Sigmoid colon (tissue), 4 donors: ENCODE results near the gene TMEM255A.

Experiments
- CTCF ChIP-seq, 4 experiments: fragments of 450-650 bp in 3 of 4; fragments of 200-600 bp in 1 of 4; IDR thresholded peaks; one replicate each; pipeline ENCODE4 v1.5.1; 2016 to 2019; ENCODE audit warnings: antibody characterized with exemption in 4 of 4, mild to moderate bottlenecking in 3 of 4, moderate library complexity in 2 of 4
- POLR2AphosphoS5 ChIP-seq, 4 donors: sonication (generic); formaldehyde crosslinking; IDR thresholded peaks; one replicate each; pipeline ENCODE4 v1.6.1; 2017; ENCODE audit warnings: antibody characterized with exemption in 4 of 4

DNA sequence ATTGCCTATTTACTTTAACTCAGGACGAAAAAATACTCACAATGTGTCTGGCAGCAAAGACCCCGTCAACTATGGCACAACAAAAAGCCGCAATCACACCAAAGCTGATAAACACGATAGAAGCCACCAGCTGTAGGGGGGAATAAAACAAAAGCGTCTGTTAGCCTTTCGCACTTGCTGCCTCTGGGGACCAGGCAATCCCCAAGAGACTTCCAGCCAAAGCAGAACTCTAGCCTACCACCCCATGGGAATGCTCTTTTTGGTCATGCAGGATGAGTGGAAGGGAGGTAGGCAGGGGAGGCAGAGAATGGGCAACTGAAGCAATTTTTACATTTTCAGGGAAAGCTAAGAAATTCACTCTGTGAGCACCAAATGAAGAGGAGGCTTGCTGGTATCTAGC is 20.1 kb downstream of the TMEM255A start:
- no peak for TF ChIP-seq CTCF (IDR thresholded peaks at IDR 0.05)
- no peak for TF ChIP-seq POLR2AphosphoS5 (IDR thresholded peaks at IDR 0.05)
